Measurements from ENCODE around the gene PDE10A.

DNA sequence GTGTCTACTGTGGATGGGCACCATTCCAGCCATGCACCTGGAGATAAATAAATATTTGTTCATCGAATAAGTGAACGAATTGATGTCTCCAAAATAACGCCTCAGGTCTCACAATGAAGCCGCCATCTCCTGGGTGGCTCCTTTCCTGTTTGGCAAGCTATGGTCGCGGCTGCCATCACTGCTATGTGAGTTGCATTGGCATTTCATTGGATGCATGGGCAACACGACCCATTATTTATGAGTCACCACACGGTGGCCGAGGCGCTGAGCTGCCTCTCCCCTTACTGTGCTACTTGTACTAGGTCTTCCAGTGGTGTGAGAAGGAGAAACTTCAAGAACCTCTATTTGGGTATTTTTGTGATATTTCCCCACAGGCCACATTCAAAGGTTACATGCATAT, 21.3 kb upstream of the PDE10A start:
- TF ChIP-seq, protein P1, sequence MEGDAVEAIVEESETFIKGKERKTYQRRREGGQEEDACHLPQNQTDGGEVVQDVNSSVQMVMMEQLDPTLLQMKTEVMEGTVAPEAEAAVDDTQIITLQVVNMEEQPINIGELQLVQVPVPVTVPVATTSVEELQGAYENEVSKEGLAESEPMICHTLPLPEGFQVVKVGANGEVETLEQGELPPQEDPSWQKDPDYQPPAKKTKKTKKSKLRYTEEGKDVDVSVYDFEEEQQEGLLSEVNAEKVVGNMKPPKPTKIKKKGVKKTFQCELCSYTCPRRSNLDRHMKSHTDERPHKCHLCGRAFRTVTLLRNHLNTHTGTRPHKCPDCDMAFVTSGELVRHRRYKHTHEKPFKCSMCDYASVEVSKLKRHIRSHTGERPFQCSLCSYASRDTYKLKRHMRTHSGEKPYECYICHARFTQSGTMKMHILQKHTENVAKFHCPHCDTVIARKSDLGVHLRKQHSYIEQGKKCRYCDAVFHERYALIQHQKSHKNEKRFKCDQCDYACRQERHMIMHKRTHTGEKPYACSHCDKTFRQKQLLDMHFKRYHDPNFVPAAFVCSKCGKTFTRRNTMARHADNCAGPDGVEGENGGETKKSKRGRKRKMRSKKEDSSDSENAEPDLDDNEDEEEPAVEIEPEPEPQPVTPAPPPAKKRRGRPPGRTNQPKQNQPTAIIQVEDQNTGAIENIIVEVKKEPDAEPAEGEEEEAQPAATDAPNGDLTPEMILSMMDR (IDR thresholded peaks at IDR 0.05), result no peak
- no peak for TF ChIP-seq EZH2 (IDR thresholded peaks at IDR 0.05)

All from neural progenitor cell (in vitro differentiated cells).